ENCODE results near the gene LRMDA.

DNA sequence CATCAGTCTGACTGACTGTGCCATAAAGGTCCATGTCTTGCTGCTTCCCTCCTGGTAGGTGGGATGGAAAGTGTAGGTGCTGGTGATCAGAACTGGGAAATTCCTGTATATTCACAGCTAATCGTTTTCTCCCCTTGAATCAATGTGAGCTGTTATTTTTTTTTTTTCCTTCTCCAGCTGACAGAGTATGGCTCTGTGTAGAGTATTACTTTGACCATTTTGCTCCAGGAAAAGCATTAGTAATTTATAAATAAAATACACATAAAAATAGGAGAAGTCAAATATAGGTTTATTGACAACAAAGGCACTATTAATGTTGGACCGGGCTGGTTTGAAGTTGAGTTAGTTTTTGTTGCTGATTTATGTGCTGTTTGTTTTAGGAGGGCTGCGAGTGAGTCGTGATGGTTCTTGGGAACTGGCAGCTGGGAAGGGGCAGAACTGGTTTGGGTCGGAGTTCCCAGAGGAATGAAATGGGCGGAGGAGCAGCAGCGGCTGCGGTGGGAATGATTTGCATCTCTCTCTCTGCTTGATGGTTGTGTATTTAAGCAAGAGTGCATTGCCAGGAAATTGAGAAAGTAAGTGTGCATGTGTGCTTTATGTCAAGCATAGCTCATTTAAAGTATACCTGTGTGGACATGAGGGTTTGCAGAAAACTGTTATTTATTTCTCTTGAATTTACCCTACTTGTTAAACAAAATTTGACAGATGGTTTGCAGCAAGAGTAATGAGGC, 80.9 kb downstream of the LRMDA start:
- TF ChIP-seq POLR2A (IDR thresholded peaks at IDR 0.05; ENCODE audit: borderline replicate concordance, extremely low read depth, insufficient read depth, insufficient read length) (no peak), SP1 (IDR thresholded peaks at IDR 0.05; ENCODE audit: low read depth) (no peak), JUND (IDR thresholded peaks at IDR 0.05) (no peak)

Measured in HCT116 (cell line).